HG03060 (cell line): ENCODE data around the gene YBX1.
"Not testable (repeated sequence)": the region's sequence is repeated elsewhere in the genome, so short reads cannot be mapped to it uniquely, and the experiment has no call there.

Source experiments
- ATAC-seq: cut with Tn5 transposase; IDR thresholded peaks from one replicate; pipeline ENCODE4 v1.9.1; 2021; ENCODE audit warnings: low read depth, moderate number of reproducible peaks; ENCODE audit not compliant: unreplicated experiment

Gene YBX1

GRCh38 chr1:42681741-42682483, at the start of gene YBX1:
Gene YBX1 (plus strand): TSS chr1:42682418. CDS start chr1:42682566, 148 bp downstream.
- ATAC-seq, result peak; percentile 92

- no peak for ATAC-seq
Observed at GRCh38 chr1:42639116-42639515, 43.1 kb upstream of the YBX1 start.

GRCh38 chr1:42646056-42646455, 36.2 kb upstream of the YBX1 start:
- no peak for ATAC-seq

DNA sequence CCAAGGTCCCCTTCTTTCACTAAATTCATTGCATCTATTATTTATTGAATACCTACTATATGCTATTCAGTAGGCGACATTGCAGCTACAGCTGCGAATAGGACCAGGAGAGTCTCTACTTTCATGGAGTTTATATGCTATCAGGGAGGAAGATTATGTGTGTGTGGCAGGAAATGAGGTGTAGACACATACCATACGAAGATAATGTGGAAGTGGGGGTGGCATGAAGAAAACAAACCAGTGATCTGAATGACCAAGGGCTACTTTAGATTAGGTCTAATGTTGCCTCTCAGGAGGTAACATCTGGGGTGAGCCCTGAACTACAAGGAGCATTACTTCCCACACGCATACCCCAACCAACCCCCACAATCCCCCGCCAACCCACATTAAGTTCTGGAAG, 25.0 kb upstream of the YBX1 start:
- ATAC-seq, result no peak

- ATAC-seq, result peak; percentile 80
Observed at GRCh38 chr1:42657981-42658876, 24.0 kb upstream of the YBX1 start, which contains the start of gene PPIH. Gene PPIH (plus strand): TSS chr1:42658423. CDS start chr1:42658447, 24 bp downstream.

DNA sequence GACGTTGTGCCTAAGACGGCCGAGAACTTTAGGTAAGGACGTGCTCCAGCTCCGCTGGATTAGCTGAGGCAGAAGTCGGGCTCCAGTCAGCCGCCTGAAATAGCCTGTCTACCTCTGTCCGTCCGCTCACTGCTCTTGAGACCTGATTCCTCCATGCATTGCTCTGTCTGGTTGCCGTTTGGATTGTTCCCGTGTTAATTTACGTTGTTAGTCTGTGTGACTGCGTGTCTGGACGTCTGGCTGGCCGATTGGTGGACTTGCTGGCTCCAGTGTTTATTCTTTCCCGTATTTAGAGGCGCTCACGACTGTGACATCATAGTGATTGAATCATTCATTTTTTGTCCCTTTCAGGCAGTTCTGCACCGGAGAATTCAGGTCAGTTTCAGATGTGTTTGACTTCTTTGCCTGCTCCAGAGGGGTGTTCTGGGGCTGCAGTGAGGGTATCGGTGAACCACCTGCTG, 23.3 kb upstream of the YBX1 start:
- no peak for ATAC-seq

- ATAC-seq, result no peak
Observed at GRCh38 chr1:42660907-42661500, 21.2 kb upstream of the YBX1 start.

GRCh38 chr1:42669936-42670335, 12.3 kb upstream of the YBX1 start:
- ATAC-seq, result no peak

DNA sequence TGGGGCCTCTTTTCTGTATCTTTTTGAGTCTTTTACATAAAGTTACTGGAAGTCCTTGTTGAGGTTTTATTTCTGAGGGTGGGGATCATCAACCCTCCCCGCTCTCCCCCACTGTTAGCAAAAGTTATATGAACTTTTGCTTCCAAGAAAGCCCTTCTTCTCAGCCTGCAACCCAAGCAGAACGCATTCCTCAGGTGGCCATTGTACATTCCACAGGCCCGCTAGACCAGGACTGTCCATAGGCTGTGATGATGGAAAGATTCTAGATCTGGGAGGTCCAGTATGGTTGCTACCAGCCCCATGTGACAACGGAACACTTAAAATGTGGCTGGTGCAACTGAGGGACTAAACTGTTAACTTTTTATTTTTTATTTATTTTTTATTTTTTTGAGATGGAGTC, 11.8 kb upstream of the YBX1 start:
- no peak for ATAC-seq

DNA sequence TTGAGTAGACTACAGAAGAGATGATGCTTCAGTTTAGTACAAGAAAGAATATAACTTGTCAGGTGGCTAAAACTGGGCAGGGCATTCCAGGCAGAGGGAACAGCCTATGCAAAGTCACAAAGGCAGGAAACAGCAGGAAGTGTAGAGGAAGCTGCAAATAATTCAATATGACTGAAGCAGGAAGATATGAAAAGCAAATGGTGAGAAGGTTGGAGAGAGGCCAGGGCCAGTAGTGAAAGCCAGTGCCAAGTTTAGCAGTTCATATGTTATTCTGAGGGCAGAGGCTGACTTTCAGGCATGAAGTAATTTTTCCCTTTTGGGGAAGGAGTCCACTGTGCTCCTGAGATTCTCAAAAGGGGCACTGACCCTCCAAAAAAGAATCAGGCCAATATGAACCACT, 8.0 kb upstream of the YBX1 start:
- ATAC-seq, result no peak

DNA sequence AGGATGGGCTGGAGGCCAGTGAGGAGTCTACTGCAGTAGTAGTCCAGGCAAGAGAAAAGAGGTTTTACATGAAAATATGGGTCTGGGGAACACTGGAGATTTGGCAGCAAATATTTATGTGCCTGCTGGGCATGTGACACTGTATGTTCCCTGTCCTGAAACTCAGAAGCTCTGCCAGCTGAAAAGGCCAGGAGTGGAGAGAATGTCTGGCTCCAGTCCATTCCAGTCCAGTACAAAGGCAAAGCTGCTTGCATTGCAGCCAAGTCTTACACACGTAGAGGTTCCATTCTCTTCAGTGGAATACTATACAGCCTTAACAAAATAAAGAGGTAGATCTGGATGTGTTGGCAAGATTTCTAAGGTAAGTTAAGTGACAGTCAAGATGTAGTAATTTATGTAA, 7.5 kb upstream of the YBX1 start:
- no peak for ATAC-seq

GRCh38 chr1:42675467-42675866, 6.8 kb upstream of the YBX1 start:
- no peak for ATAC-seq

DNA sequence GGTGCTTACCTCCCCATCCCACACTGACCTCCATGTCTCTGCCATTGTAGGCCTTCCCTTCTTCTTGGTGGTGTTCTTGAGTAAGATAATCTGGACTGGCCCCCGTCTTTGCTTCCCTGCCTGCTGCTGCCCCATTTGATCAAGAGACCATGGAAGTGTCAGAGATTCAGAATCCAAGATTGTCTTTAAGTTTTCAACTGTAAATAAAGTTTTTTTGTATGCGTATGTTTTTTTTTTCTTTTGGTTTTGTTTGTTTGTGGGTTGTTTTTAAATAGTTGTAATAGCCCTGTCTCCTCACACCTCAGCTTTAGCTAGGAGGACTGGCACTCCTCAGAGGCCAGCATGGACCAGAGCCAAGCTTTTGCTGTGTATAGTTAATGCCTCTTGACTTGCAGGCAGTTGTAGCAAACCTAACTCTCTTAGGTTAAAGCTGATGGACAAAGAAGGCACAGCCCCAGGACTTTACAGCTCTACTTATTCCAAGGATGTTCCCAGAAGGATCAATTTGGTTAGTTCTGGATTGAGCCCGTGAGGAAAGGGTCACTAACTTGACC, 5.6 kb upstream of the YBX1 start:
- ATAC-seq, result no peak

GRCh38 chr1:42679364-42679983, 2.7 kb upstream of the YBX1 start:
- ATAC-seq, result no peak

DNA sequence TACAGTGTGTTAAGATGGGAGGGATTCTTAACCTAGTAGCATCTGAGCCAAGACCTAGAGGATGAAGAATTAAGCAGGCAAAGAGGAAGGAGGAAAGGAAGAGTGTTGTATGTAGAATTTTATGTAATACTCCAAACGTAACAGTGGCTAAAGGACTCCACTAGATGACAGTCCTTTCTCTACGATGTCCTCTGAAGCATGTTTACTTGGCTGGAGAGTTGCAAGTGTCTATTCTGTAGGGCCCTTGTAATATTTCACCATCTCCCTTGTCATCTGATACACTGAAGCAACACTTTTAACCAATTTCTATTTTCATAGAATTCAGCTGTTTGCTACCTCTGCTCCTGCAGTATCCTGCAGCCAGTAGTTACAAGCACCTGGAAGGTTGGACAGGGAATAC, 2.2 kb upstream of the YBX1 start:
- ATAC-seq, result no peak

GRCh38 chr1:42680921-42681683, 1.1 kb upstream of the YBX1 start:
- ATAC-seq, result no peak

DNA sequence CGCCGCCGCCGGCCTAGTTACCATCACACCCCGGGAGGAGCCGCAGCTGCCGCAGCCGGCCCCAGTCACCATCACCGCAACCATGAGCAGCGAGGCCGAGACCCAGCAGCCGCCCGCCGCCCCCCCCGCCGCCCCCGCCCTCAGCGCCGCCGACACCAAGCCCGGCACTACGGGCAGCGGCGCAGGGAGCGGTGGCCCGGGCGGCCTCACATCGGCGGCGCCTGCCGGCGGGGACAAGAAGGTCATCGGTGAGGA, 193 bp downstream of the YBX1 start:
- ATAC-seq, result not testable (repeated sequence)

GRCh38 chr1:42682739-42683531, 717 bp downstream of the YBX1 start:
- no peak for ATAC-seq

DNA sequence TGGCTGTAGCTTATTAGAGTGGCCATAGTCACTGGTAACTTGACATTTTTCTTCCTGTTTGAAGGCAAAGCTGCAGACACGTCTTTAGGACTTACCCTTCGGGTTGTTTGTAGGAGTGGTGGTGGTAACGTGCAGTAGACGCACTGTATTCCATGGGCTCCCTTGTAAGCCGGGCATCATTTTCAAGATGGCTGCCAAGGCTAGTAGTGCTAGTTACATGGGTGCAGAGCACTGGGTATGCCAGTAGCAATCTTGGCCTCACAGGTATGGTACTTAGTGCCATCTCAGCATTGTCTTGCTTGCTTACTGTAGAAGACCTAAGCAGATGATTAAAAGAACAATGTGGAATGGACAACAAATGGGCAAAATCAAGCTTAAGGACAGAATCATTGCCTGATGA, 1.9 kb downstream of the YBX1 start:
- no peak for ATAC-seq
